H1 (cell line): Measurements from ENCODE around the gene ARCN1. TPM values are rescaled to one million over a fixed set of nuclear protein-coding genes. Genes with fewer than 3 reads are reported as not detected.

Experiments
- BACH1 ChIP-seq: IDR thresholded peaks from 2 replicates; pipeline ENCODE4 v1.6.1; 2012; ENCODE audit warnings: low read length, improper control_type of control experiment
- BCL11A ChIP-seq, 2 experiments: IDR thresholded peaks; one replicate each; pipeline ENCODE4 v1.6.1; 2011; ENCODE audit warnings: low read depth in 2 of 2, low read length in 2 of 2, mild to moderate bottlenecking in 2 of 2
- BRCA1 ChIP-seq: IDR thresholded peaks from 2 replicates; pipeline ENCODE4 v1.6.1; 2012; ENCODE audit warnings: low read depth, low read length, improper control_type of control experiment
- CBX5 ChIP-seq: fragments of 300-800, 300-1000 bp; sonication (generic); IDR thresholded peaks from 2 replicates; pipeline ENCODE4 v1.7.1; 2016; ENCODE audit warnings: antibody characterized with exemption, low read length, low read depth
- CBX8 ChIP-seq: fragments of 300-800, 300-1000 bp; sonication (generic); IDR thresholded peaks from 2 replicates; pipeline ENCODE4 v1.7.1; 2016; ENCODE audit warnings: low read depth, low read length, borderline replicate concordance
- CEBPB ChIP-seq: IDR thresholded peaks from 2 replicates; pipeline ENCODE4 v1.6.1; 2012; ENCODE audit warnings: low read depth, low read length
- CTCF ChIP-seq, 3 experiments: IDR thresholded peaks; 1 replicate in 2 of 3; 2 replicates in 1 of 3; pipeline versions ENCODE4 v1.5.1 to v1.6.1; 2011; ENCODE audit warnings: low read length in 3 of 3, mild to moderate bottlenecking in 3 of 3, inconsistent platforms in 2 of 3, low read depth in 1 of 3, moderate library complexity in 1 of 3; ENCODE audit not compliant: insufficient read depth in 1 of 3; ENCODE audit errors: control extremely low read depth in 1 of 3
- EGR1 ChIP-seq: IDR thresholded peaks from 2 replicates; pipeline ENCODE4 v1.6.1; 2011; ENCODE audit warnings: low read depth, low read length, borderline replicate concordance
- EZH2 ChIP-seq: fragments of 200-600 bp; sonication (generic); IDR thresholded peaks from 2 replicates; pipeline ENCODE4 v1.7.1; 2012; ENCODE audit warnings: low read depth, mild to moderate bottlenecking, moderate library complexity, low read length, inconsistent platforms; ENCODE audit not compliant: severe bottlenecking
- GABPA ChIP-seq: IDR thresholded peaks from 2 replicates; pipeline ENCODE4 v1.6.1; 2011; ENCODE audit warnings: mild to moderate bottlenecking, low read length, moderate library complexity, borderline replicate concordance; ENCODE audit not compliant: insufficient read depth
- KDM1A ChIP-seq: fragments of 200-600, 300-600 bp; sonication (generic); IDR thresholded peaks from 2 replicates; pipeline ENCODE4 v1.7.1; 2016; ENCODE audit warnings: mild to moderate bottlenecking, low read length, borderline replicate concordance
- KDM4A ChIP-seq: IDR thresholded peaks from one replicate; pipeline ENCODE4 v1.7.1; 2012; ENCODE audit warnings: low read depth, mild to moderate bottlenecking, moderate library complexity, low read length, inconsistent platforms; ENCODE audit not compliant: severe bottlenecking
- NANOG ChIP-seq: IDR thresholded peaks from 2 replicates; pipeline ENCODE4 v1.6.1; 2011; ENCODE audit warnings: low read length, low read depth, mild to moderate bottlenecking, inconsistent platforms; ENCODE audit not compliant: insufficient read depth, poor library complexity, severe bottlenecking
- POU5F1 ChIP-seq: IDR thresholded peaks from 2 replicates; pipeline ENCODE4 v1.6.1; 2011; ENCODE audit warnings: low read depth, mild to moderate bottlenecking, low read length, moderate library complexity
- RFX5 ChIP-seq: IDR thresholded peaks from 2 replicates; pipeline ENCODE4 v1.6.1; 2011; ENCODE audit warnings: low read depth, low read length, improper control_type of control experiment, borderline replicate concordance
- RNF2 ChIP-seq: fragments of 200-900, 300-1000 bp; sonication (generic); IDR thresholded peaks from 2 replicates; pipeline ENCODE4 v1.7.1; 2016; ENCODE audit warnings: borderline replicate concordance, low read depth, mild to moderate bottlenecking, antibody characterized with exemption, low read length; ENCODE audit not compliant: poor library complexity, severe bottlenecking; ENCODE audit errors: missing control alignments
- RXRA ChIP-seq: IDR thresholded peaks from 2 replicates; pipeline ENCODE4 v1.6.1; 2011; ENCODE audit warnings: low read depth, mild to moderate bottlenecking, low read length, moderate library complexity; ENCODE audit not compliant: insufficient read depth
- SIN3A ChIP-seq, 2 experiments: IDR thresholded peaks in 1 of 2; conservative IDR thresholded peaks in 1 of 2; 2 replicates each; pipeline ENCODE4 v1.6.1; 2011 to 2012; ENCODE audit warnings: low read length in 2 of 2, improper control_type of control experiment in 1 of 2, low read depth in 1 of 2, mild to moderate bottlenecking in 1 of 2
- SP1 ChIP-seq: IDR thresholded peaks from 2 replicates; pipeline ENCODE4 v1.6.1; 2011; ENCODE audit warnings: low read depth, low read length
- SP4 ChIP-seq: IDR thresholded peaks from 2 replicates; pipeline ENCODE4 v1.6.1; 2012; ENCODE audit warnings: low read length, inconsistent platforms
- YY1 ChIP-seq: IDR thresholded peaks from 2 replicates; pipeline ENCODE4 v1.6.1; 2011; ENCODE audit warnings: low read depth, mild to moderate bottlenecking, low read length
- polyA plus RNA-seq, 7 experiments: library from polyadenylated mRNA; depleted of rRNA in 3 of 7; stranded (reverse) in 5 of 7; unstranded in 2 of 7; fragments of >200 nt in 5 of 7; fragments of 200-250 nt in 2 of 7; gene quantifications; 1 replicate in 5 of 7; 2 replicates in 1 of 7; 4 replicates in 1 of 7; pipeline versions ENCODE4 v1.2.1 to v1.2.3, GENCODE V29; 2011 to 2013; ENCODE audit warnings: missing spikeins in 2 of 7, mixed read lengths in 2 of 7
- total RNA-seq: library from RNA; stranded (reverse); fragmentation: NEBNext Ultra II Directional; extraction: Animal tissue kit (Norgen Biotek cat#: 25700); gene quantifications from 2 replicates; pipeline ENCODE4 v1.2.1, GENCODE V29; 2021

ARCN1 gene
- total and polyA plus RNA-seq, 2 of the 8 experiments (the other 6 are each of a cell fraction or from before 2014, with no cell fraction given) = 132 to 146 TPM

GRCh38 chr11:118621071-118621783 lies 49.0 kb downstream of the ARCN1 start (continued):
- TF ChIP-seq RNF2 (no peak), KDM4A (no peak), NANOG (no peak), SIN3A (conservative IDR thresholded peaks at IDR 0.05 in 1 of 2, IDR thresholded peaks at IDR 0.05 in 1 of 2; ENCODE audit: low read depth in 1 of 2, low read length in 2 of 2) (peak in 1 of 2 experiments; percentile 16; a peak in 1 of 4 replicates), POU5F1 (no peak), GABPA (no peak), CTCF (IDR thresholded peaks at IDR 0.05; ENCODE audit: control extremely low read depth in 1 of 3, insufficient read depth in 1 of 3, low read depth in 1 of 3, low read length in 3 of 3) (no peak), BRCA1 (no peak), RXRA (0 out of 2 replicates have a peak, but pooled peaks have one; percentile 48), BCL11A (IDR thresholded peaks at IDR 0.05; ENCODE audit: low read depth in 2 of 2, low read length in 2 of 2) (no peak), SP4 (no peak), CBX5 (no peak), CEBPB (no peak), CBX8 (no peak), KDM1A (peak; percentile 97), SP1 (peak; percentile 63), RFX5 (no peak), EZH2 (no peak), BACH1 (no peak), YY1 (no peak), EGR1 (no peak)
